HG02870 (cell line): Measurements from ENCODE around the gene SFTPA2.
"Not testable (repeated sequence)": the region's sequence is repeated elsewhere in the genome, so short reads cannot be mapped to it uniquely, and the experiment has no call there.

Experiments used
- ATAC-seq: cut with Tn5 transposase; IDR thresholded peaks from one replicate; pipeline ENCODE4 v1.9.1; 2021; ENCODE audit warnings: mild to moderate bottlenecking, moderate library complexity; ENCODE audit not compliant: unreplicated experiment

SFTPA2 gene

DNA sequence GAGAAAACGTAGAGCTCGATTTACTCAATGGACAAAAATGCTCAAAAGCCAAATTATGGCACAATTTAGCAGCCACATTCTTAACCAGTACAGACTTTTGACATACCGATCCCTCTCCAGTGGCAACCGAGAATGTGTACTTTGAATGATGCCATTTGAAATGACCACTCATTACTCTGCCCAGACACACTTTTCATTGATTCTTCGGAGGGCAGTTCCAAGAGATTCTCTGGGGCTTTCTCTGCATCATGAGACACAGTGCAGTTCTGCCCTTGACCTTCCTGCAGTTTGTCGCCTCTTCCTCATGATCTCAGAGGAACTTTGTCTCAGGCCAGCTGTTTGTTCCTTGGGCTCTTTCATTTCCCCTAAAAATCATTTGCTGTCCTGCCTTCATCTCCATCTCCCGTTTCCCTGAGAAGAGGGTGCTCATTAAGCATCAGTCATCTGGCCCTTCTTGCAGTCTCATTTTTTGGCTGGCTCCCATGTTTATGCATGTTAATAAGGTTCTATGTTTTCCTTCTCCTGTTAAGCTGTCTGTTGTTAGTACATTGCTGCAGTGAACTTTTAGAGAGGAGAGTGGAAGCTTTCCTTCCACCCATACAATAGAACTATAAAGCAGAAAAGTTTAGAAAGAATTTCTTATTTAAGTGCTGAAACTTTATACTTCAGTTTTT is 43.5 kb downstream of the SFTPA2 start:
- ATAC-seq, result not testable (repeated sequence)

DNA sequence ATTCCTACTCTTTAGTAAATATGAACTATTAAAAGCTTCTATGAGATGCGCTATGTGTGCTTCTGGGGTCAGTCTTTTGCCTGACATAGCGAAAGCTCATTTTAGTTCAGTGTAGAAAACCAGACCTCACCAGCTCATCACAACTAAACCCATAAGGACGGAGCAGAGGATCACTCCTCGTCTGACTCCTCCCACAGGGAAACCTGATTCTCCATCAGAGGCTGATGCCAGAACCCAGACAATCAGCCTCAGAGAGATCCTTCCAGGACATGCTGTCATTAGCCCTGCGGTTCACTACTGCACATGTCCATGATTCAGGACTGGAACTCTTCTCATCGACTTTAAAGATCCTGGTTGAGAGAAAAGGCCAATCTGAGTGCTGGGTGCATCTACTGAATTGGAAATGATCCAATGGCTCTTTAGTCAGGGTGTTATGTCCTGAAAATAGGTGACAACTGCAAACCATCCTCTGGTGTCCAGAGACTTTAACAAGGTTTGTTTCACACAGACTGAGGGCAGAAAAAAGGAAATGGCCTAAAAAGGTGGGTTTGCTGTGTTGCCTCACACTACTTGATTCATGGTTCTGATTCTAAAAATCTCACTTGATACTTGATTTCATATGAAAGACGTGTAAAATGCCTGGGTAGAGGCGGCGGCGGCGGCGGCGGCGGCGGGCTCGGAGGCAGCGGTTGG is 48.2 kb downstream of the SFTPA2 start, which contains the start of gene EIF5AL1:
Gene EIF5AL1, plus strand, starts transcription at position 643 of the 693 bp plus-strand sequence. CDS start 117 bp downstream, outside the sequence.
- ATAC-seq, result not testable (repeated sequence)

DNA sequence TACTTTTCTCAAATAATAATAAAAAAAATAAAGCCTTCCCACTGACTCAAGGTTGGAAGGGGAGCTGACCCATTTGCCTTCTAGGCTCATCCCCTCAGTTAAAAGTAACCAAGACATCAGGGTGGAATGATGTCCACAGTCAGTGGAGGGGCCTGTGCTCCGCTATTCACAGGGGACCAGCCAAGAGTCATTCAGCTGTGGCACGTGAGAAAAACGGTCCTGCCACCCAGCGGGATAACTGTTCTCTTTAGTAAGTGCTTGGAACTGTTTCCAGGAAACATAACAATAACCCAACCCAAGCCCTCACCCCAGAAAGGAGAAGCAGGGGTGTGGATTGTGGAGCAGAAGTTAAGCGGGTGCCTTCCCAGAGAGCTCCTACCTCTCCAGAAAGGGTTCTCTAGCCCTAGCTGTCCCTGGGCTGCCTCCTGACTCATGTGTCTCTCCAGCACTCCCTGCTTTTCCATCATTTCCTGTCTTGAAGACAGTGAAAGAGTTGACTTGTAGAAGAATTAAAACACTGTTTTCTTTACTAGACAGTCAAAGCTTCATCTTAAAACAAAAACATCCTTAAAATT is 50.2 kb downstream of the SFTPA2 start:
- not testable (repeated sequence) for ATAC-seq

DNA sequence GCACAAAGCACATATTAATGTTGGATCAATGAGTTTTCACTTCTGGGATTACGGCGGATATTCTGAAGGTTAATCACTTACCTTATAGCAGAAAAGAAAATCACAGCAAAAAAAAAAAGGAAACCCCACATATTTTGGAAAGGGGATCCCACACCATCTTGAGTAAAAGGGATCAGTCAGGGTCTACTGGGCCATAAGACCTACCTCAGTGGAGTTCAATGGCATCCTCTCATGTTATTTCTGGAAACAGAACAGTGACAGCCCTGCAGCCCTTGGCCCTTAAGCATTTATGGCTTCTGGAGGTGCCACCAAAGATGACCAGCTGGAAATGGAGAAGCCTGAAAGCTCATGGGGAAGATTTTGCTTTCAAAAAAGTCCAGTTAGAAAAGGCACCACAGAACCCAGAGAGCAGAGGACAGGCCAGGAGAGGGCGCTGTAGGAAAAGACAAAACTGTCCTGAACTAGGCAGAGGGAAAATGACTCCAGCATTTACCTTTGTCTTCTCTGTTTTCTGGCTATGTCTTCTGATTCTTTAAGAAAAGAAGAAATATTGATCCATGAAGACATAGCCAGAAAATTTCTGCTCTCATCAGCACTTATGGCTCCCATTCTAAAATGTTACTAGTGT is 50.8 kb downstream of the SFTPA2 start:
- not testable (repeated sequence) for ATAC-seq

DNA sequence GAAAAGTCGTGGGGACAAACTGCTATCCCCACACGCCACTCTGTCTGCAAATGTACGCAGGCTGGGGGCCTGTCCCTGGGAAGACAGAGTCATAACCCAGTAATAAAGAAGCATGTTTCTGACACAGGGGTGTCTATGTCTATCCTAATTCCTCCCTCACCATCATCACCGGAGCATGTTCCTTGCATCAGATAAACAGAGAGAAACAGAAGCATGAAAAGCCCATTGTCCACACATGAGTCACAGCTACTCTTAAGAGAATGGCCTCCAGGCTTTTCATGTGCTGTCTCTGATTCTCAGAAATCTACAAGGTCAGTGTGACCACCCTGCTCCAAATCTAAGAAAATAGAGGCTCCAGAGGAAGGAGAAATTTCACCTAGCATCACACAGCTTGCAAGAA is 52.0 kb downstream of the SFTPA2 start:
- not testable (repeated sequence) for ATAC-seq

DNA sequence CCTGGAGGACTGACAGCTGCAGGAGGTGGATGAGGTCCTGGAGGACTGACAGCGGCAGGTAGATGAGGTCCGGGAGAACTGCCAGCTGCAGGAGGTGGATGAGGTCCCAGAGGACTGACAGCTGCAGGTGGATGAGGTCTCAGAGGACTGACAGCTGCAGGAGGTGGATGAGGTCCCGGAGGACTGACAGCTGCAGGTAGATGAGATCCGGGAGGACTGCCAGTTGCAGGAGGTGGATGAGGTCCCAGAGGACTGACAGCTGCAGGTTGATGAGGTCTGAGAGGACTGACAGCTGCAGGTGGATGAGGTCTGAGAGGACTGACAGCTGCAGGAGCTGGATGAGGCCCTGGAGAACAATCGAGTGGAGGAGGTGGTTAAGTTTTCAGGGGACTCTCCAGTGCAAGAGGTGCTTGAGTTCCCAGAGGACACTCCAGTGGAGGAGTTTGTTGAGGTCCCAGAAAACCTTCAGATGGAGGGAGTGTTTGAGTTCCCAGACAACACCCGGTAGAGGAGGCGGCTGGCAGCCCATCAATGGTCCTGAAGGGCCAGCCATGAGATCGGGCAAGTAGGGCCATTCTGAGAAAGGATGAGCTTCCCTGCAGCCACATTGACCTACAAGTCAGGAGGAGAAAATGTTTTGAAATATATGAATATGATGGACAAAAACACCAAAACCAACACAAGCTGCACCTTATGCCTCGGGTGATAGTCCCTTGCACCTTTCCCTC is 52.6 kb downstream of the SFTPA2 start:
- ATAC-seq, result no peak
